GM18867 (cell line): ENCODE measurements around the gene ROGDI.
"Not testable (repeated sequence)": the region's sequence is repeated elsewhere in the genome, so short reads cannot be mapped to it uniquely, and the experiment has no call there.

ENCODE experiments used
- ATAC-seq: cut with Tn5 transposase; IDR thresholded peaks from one replicate; pipeline ENCODE4 v1.9.1; 2021; ENCODE audit warnings: mild to moderate bottlenecking, moderate library complexity; ENCODE audit not compliant: unreplicated experiment

ROGDI gene

GRCh38 chr16:4795181-4795827, 7.1 kb downstream of the ROGDI start, which contains the start of gene SMIM22:
TSS of gene SMIM22 (plus strand) at chr16:4795369. CDS start at chr16:4795735, 366 bp downstream.
- ATAC-seq = no peak

GRCh38 chr16:4792951-4793513, 9.4 kb downstream of the ROGDI start:
- ATAC-seq = no peak

GRCh38 chr16:4790871-4791270, 11.6 kb downstream of the ROGDI start:
- ATAC-seq = no peak

GRCh38 chr16:4790261-4790660, 12.2 kb downstream of the ROGDI start:
- ATAC-seq = no peak

GRCh38 chr16:4788910-4789309, 13.5 kb downstream of the ROGDI start:
- ATAC-seq = no peak

- no peak for ATAC-seq
Observed at GRCh38 chr16:4788489-4788889, 13.9 kb downstream of the ROGDI start.

GRCh38 chr16:4787627-4788482, 14.6 kb downstream of the ROGDI start, which contains the start of gene SEPTIN12:
TSS of gene SEPTIN12 (minus strand) at chr16:4788345. CDS start at chr16:4787645, 700 bp downstream.
- ATAC-seq = no peak

- no peak for ATAC-seq
Observed at GRCh38 chr16:4787068-4787467, 15.4 kb downstream of the ROGDI start.

GRCh38 chr16:4785758-4786433, 16.5 kb downstream of the ROGDI start:
- ATAC-seq = no peak

- ATAC-seq = not testable (repeated sequence)
Observed at GRCh38 chr16:4784444-4784987, 17.9 kb downstream of the ROGDI start.

- ATAC-seq = no peak
Observed at GRCh38 chr16:4783951-4784336, 18.5 kb downstream of the ROGDI start.

- ATAC-seq = no peak
Observed at GRCh38 chr16:4783251-4783950, 19.0 kb downstream of the ROGDI start.

GRCh38 chr16:4780235-4780634, 22.2 kb downstream of the ROGDI start:
- no peak for ATAC-seq

- no peak for ATAC-seq
Observed at GRCh38 chr16:4778050-4778392, 24.4 kb downstream of the ROGDI start.

GRCh38 chr16:4777339-4778049, 24.9 kb downstream of the ROGDI start:
- ATAC-seq = no peak

- ATAC-seq = no peak
Observed at GRCh38 chr16:4776141-4776705, 26.2 kb downstream of the ROGDI start.

- no peak for ATAC-seq
Observed at GRCh38 chr16:4775005-4775404, 27.4 kb downstream of the ROGDI start.

- no peak for ATAC-seq
Observed at GRCh38 chr16:4772351-4772750, 30.1 kb downstream of the ROGDI start.

- ATAC-seq = no peak
Observed at GRCh38 chr16:4771646-4772045, 30.8 kb downstream of the ROGDI start.

GRCh38 chr16:4769306-4769638, 33.2 kb downstream of the ROGDI start:
- no peak for ATAC-seq
